GM21825 (cell line): ENCODE data around the gene CFAP57.

Source experiments
- ATAC-seq: cut with Tn5 transposase; IDR thresholded peaks from one replicate; pipeline ENCODE4 v1.9.1; 2021; ENCODE audit warnings: mild to moderate bottlenecking, moderate library complexity; ENCODE audit not compliant: unreplicated experiment

The CFAP57 gene

DNA sequence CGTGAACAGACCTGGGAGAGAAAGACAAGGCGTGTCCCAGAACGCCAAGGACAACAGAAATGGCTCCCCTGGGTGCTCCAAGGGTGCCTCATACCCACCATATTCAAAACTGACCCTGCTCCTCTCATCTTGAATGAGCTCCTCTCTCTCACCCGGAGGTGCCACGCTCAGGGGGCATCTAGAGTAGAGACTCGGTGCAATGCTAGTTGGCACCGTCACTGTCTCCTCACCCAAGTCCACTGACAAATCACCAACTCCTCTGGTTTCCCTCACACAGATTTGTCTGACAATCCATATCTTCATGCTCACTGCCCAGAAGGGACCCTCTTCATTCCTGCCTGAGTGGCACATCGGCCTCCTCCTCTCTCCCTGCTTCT lies 102.7 kb downstream of the CFAP57 start:
- no peak for ATAC-seq

GRCh38 chr1:43275826-43276620 lies 103.9 kb downstream of the CFAP57 start:
- no peak for ATAC-seq

DNA sequence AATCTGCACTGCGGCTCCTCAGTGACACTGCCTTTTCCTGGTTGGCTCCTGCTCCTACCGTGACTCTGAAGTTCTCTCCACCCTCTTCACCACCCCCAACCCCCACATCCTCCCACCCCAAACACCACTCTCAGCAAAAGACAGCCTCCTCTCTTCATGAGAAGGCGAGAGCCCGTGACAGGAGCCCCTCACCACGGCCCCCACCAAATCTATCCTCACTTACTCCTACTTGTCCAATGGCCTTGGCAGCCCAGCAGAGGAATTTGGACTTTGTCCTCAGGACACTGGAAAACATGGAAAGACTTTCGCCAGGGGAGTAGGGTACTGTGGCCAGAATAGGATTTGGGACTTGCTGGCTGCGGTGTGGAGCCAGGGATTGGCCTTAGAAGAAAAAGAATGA lies 104.5 kb downstream of the CFAP57 start:
- ATAC-seq, result no peak

- ATAC-seq, result no peak
Observed at GRCh38 chr1:43277116-43277876, 105.2 kb downstream of the CFAP57 start.

GRCh38 chr1:43279161-43279560 lies 107.0 kb downstream of the CFAP57 start:
- ATAC-seq, result no peak

- ATAC-seq, result no peak
Observed at GRCh38 chr1:43279666-43280065, 107.5 kb downstream of the CFAP57 start.

DNA sequence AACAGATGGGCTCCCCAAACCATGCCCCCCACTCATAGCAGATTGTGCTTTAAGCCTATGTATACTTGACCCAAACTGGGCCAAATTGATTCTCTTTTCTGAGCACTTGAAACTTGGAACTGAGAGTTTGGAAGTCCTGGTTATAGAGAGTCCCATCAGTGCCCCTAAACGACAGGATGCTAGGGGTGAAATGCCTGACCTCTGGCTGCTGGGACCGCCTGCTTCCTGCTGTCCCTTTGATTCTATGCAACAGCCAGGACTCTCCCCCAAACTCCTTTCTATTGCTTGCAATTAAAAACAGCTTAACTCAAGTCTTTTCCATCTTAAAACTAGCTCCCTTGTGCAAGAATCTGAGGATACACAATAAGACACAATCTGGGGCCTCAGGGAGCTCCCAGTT lies 108.6 kb downstream of the CFAP57 start:
- ATAC-seq, result no peak

DNA sequence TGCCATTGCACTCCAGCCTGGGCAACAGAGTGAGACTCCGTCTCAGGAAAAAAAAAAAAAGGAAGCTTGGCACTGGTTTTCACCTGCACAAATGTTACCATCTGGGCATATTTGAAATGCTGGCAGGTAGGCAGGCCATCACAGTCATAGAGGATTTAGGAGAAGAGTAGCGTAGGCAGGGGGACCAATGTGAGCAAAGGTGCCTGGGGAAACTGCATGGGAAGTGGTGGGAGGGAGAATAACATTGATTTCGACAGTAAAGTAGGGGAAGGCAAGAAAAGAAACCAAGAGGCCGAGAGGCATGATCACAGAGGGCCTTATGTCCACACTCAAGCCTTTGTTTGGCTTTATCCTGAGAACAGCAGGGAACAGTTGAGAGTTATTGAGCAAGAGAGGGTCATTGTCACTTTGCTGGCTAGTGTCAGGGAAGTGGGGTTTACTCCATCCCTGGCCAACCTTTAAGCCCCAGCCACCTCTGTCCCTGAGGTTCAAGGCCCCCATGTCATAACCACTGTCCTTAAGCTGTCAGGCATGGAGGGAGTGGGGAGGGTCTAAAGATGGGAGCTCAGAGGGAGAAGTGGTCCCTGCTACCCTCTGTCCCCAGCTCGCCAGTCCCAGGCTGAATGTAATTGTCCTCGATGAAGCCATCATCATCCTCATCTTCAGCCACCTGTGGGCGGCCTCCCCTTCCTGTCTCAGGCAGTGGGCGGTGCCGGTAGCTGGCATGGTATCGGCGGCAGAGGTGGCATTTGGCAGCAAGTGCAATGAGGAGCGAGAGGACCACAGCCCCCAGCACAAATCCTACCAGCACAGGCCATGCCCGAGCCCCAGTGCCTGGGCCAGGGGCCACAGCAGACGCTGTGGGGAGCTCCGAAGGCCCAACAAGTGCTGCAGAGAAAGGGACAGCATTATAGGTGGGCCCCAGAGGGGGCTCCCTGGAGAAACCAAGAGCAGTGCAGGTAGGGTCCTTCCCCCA lies 110.4 kb downstream of the CFAP57 start:
- no peak for ATAC-seq

DNA sequence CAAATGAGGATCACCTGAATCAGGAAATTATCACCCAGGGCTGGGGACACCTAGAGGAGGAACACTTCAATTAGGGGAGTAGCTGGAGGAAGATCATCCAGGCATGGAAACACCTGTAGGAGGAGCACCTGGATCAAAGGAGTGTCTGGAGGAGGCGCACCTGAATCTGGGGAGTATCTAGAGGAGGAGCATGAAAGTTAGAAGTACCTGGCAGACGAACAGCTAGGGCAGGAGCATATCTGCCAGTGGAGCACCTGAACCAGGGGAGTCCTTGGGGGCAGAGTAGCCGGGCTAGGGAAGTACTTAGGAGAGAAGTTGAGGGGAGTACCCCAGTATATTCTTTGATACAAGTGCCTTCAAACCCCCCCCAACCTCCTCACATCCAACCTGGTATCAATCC lies 111.9 kb downstream of the CFAP57 start:
- ATAC-seq, result no peak

DNA sequence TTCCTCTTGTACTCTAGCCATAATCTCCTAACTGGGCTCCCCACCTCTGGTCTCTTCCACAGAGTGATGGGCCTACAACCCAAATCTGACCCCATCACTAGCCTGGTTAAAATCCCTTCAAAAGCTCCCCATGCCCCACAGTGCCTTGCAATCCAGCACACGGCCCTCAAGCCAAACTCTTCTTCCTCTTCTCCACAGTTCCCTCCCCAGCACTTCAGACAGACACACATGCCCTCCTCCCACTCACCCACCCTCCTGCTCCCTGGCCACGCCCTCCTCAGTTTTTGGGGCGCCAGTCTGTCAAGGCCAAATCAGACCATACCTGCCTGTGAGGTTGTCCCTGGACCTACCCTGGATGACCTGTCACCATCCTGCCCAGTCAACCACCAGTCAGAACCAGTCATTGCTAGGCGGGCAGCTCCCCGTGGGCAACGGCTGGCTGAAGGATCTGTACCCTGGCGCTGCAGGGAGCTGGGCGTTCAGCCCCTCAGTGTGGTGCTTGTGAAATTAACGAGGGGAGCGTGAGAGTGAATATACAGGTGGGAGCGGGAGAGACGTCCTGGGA lies 112.5 kb downstream of the CFAP57 start:
- no peak for ATAC-seq

DNA sequence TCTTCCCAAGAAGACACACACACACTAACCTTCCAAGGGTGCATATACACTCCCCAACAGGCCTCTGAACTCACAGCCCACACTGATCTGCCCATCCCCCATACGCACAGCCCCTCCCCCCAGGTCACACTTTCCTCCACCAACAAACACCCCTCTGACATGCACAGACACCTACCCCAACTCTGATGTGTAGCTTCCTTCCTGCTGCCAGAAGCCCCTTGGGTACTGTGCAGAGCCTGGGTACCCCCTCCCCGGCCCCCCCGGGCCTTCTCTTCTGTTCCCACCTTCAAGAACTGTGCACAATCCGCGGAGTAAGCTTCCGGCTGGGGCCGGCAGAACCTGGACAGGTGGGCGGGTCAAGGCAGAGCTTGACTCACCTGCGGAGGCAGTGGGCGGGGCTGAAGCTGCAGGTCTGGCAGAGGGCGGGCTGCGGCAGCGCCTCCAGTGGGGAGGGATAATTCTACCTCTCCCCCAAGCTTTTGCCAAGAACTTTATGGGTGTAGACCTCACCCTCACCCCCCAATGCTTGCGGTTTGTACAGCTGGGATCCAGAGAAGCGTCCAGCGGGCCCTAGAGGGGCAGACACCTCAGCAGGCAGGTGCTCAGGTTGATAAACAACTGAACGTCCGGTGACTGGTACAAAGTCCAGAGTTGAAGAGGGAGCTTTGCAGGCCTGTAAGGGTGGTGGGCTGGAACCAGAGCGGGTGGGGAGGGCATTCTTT lies 113.3 kb downstream of the CFAP57 start, which contains the start of gene C1orf210:
C1orf210 (minus strand) TSS at position 313 of the 722 bp plus-strand sequence. CDS start 2,311 bp downstream, outside the sequence.
- ATAC-seq, result no peak

GRCh38 chr1:43286115-43286514 lies 114.0 kb downstream of the CFAP57 start:
- no peak for ATAC-seq

DNA sequence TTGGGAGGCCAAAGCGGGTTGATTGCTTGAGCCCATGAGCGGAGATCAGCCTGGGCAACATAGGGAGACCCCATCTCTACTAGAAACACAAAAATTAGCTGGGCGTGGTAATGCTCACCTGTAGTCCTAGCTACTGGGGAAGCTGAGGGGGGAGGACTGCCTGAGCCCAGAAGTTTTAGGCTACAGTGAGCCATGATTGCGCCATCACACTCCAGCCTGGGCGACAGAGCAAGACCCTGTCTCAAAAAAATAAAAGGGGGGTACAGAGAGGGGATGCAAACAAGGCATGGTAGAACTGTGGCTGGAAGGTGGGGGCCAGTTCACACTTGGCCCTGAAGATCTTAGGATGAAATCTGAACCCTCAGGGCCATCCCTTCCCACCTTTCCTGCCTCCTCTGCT lies 114.4 kb downstream of the CFAP57 start:
- ATAC-seq, result no peak

DNA sequence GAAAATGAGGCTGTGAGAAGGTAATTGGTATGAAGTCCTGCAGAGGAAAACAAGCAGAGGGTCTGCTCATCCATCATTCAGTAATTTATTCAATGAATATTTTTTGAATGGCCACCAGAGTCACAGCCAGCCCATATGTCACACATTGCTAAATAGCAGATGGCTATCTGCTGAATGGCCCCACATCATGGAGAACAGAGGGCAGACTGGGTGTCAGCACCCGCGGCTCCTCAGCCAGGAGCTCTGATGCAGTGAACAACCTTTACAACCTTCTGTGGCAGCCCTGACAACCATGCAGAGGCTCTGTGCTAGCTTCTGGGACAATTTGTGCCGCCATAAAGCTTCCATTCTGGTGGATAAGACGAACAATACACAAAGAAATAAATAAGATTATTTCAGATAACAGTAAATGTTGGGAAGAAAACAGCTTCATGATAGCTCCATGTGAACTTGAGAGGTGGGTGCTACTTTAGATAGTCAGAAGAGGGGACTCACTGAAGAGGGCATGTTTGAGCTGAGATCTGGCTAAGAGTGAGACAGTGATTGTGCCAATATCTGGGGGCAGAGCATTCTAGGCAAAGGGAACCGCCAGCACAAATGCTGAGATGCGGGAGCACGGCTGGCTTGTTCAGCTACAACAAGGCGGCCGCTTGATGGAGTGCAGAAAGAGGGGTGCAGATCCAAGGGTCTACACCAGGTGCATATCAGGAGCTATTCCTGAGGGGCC lies 116.1 kb downstream of the CFAP57 start:
- no peak for ATAC-seq

DNA sequence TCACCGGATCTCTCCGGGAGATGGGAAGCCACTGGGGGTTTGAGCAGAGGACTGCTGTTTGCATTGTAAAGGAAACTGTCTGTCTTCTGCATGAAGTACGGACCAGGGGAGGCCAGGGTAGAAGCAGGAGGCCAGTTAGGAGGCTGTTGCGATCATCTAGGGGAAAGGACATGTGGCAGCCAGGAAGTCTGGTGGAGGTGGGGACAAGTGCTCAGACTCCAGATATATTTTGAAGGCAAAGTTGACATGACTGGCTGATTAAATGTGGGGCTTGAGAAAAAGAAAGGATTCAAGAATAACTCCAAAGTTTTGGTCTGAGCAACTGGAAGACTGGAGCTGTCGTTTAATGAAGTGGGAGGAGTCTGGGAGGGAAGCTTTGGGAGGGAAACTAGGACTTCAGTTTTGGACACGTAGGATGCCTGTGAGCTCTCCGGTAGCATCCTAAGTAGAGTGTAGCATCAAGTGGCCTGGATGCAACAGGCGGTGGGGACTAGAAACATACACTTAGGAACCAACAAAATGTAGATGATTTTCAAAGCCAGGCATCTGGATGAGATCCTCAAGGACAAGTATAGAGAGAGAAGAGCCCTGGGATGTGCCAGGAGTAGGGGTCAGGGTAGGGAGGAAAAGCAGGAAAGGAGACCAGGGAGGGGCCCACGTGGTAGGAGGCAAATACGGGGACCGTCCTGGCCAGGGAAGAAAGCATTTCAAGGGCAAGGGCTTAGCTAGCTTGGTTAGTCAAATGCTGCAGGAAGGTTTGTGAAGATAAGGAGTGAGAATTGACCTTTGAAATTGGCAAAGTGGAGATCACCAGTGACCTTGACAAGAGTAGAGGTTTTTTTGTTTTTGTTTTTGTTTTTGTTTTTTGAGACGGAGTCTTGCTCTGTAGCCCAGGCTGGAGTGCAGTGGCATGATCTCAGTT lies 116.9 kb downstream of the CFAP57 start:
- ATAC-seq, result no peak

DNA sequence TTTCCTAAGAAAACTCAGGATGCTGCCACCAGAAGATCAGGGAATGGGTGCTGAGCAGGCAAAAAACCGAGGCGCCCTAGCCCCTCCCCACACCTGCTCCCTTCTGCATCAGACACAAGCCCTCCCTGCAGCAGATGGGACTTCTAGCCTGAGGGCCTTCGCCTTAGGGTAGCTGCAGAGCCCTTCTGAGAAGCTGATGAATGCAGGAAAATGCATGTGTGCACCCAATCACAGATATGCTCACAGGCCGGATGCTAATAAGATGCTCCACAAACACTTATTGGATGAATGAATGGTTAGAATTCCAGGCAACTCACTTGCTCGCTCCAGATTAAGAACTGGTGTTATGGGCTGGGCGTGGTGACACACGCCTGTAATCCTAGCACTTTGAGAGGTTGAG lies 120.1 kb downstream of the CFAP57 start:
- no peak for ATAC-seq

- no peak for ATAC-seq
Observed at GRCh38 chr1:43292679-43293078, 120.5 kb downstream of the CFAP57 start.

DNA sequence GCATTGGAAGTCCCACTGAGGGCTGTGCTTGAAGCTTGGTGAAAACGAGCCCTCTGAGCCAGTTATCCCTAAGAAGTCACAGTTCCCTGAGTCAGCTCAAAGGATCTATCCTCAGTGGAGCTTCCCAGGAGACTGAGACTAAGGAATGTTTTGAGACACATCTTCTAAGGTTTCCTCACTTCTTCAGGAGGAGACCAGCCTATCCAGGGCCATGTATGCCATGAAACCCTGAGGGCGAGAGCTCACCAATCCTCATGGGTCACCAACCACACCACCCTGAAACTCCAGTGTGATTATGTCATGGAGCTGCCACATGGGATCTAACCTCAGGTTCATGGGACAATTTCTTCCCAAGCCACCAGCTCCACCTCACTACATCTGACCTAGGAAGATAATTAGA lies 121.0 kb downstream of the CFAP57 start:
- ATAC-seq, result no peak
